Activated CD8-positive, alpha-beta memory T cell treated with anti-CD3 and anti-CD28 coated beads, Interleukin-2, amount 10 ng/mL, durations not matched to agents 7 days and 5 days (primary cell): ENCODE measurements around the gene SEPTIN1. TPM values are rescaled to one million over a fixed set of nuclear protein-coding genes. Genes with fewer than 3 reads are reported as not detected.
"Not testable (repeated sequence)": the region's sequence is repeated elsewhere in the genome, so short reads cannot be mapped to it uniquely, and the experiment has no call there.

Experiments
- ATAC-seq: fragments of 150-1000 bp; cut with Tn5 transposase; one replicate; pipeline ENCODE4 v1.10.0; 2021; ENCODE audit warnings: moderate library complexity
- CTCF ChIA-PET: fragments of 350-600 bp; sonication (Branson Sonifier 250); formaldehyde crosslinking; loops from one replicate; lab custom pipeline; 2021; ENCODE audit warnings: antibody characterized with exemption; lab: Charles Lee
- DNase-seq: peaks from one replicate; pipeline ENCODE4 v3.0.0-alpha.2; 2020
- H3K27ac Mint-ChIP-seq: one replicate; pipeline ENCODE4 v1.8.0; 2021; ENCODE audit warnings: mild to moderate bottlenecking, mixed read lengths
- H3K27me3 Mint-ChIP-seq: one replicate; pipeline ENCODE4 v1.8.0; 2021; ENCODE audit warnings: mixed read lengths
- H3K36me3 Mint-ChIP-seq: one replicate; pipeline ENCODE4 v1.8.0; 2021; ENCODE audit warnings: mild to moderate bottlenecking, mixed read lengths
- H3K4me1 Mint-ChIP-seq: one replicate; pipeline ENCODE4 v1.8.0; 2021; ENCODE audit warnings: mixed read lengths
- H3K4me3 Mint-ChIP-seq: one replicate; pipeline ENCODE4 v1.8.0; 2021; ENCODE audit warnings: mild to moderate bottlenecking, moderate library complexity, mixed read lengths
- H3K9me3 Mint-ChIP-seq: one replicate; pipeline ENCODE4 v1.8.0; 2022; ENCODE audit warnings: low read depth, mixed read lengths
- total RNA-seq, 2 experiments: library from RNA; stranded (reverse); gene quantifications; one replicate each; pipeline ENCODE4 v1.2.3, GENCODE V29; 2021

SEPTIN1 gene
- total RNA-seq, 2 experiments from 2014 or later: 259 to 278 TPM

- no peaks in the 10 kb centered on the region for H3K9me3 Mint-ChIP-seq
- peaks cover 52% of the 10 kb centered on the region for H3K4me1 Mint-ChIP-seq
- peak overlapping the region; percentile 41 for H3K4me3 Mint-ChIP-seq
- peak overlapping the region; percentile 14 for H3K27ac Mint-ChIP-seq
- ATAC-seq: no peak
- DNase-seq: no peak
- H3K36me3 Mint-ChIP-seq: peaks cover 8% of the 10 kb centered on the region
- H3K27me3 Mint-ChIP-seq: peaks cover 10% of the 10 kb centered on the region
- CTCF ChIA-PET: interaction anchor here (0.7 to 8.2 kb wide), 4 partner anchors 12 to 307 kb away, joined by 4 to 73 read pairs (median 14); partner anchors contain the start of genes SEPTIN1 and ZNF771
Observed at GRCh38 chr16:30397056-30397455, 14.7 kb upstream of the SEPTIN1 start.

- H3K27ac Mint-ChIP-seq: peak overlapping the region; percentile 14
- H3K4me1 Mint-ChIP-seq: peaks cover 50% of the 10 kb centered on the region
- H3K36me3 Mint-ChIP-seq, H3K27me3 Mint-ChIP-seq, DNase-seq, H3K9me3 Mint-ChIP-seq, ATAC-seq: not testable (repeated sequence)
- CTCF ChIA-PET: interaction anchor here (1.3 to 8.2 kb wide), 4 partner anchors 12 to 232 kb away, joined by 3 to 73 read pairs (median 15); partner anchors contain the start of genes SEPTIN1 and ZNF771
- peak overlapping the region; percentile 41 for H3K4me3 Mint-ChIP-seq
Observed at GRCh38 chr16:30396627-30397026, 14.3 kb upstream of the SEPTIN1 start.

GRCh38 chr16:30395992-30396585 is 13.7 kb upstream of the SEPTIN1 start:
- H3K4me3 Mint-ChIP-seq: peak overlapping the region; percentile 79

GRCh38 chr16:30395155-30395991 is 13.0 kb upstream of the SEPTIN1 start, which contains the start of gene ZNF48:
Gene ZNF48, plus strand, starts transcription at chr16:30395420. Its CDS starts 375 bp downstream, at chr16:30395795.
- peaks cover 2% of the 10 kb centered on the region for H3K27me3 Mint-ChIP-seq
- H3K36me3 Mint-ChIP-seq: peaks cover 8% of the 10 kb centered on the region
- CTCF ChIA-PET: interaction anchor here (0.7 to 8.2 kb wide), 7 partner anchors 9 to 252 kb away, joined by 3 to 73 read pairs (median 5); partner anchors contain the start of genes SEPTIN1 and ZNF771
- DNase-seq: peak; percentile 67
- ATAC-seq: peak; percentile 78
- H3K4me3 Mint-ChIP-seq: peak within 1 kb of the TSS; percentile 79
- peaks cover 44% of the 10 kb centered on the region for H3K4me1 Mint-ChIP-seq
- peak within 1 kb of the TSS; percentile 70 for H3K27ac Mint-ChIP-seq
- no peaks in the 10 kb centered on the region for H3K9me3 Mint-ChIP-seq

More at GRCh38 chr16:30395992-30396585, 13.7 kb upstream of the SEPTIN1 start:
- DNase-seq (no peak), ATAC-seq (no peak)
- peaks cover 48% of the 10 kb centered on the region for H3K4me1 Mint-ChIP-seq
- H3K36me3 Mint-ChIP-seq: peaks cover 8% of the 10 kb centered on the region
- peaks cover 5% of the 10 kb centered on the region for H3K27me3 Mint-ChIP-seq
- peak overlapping the region; percentile 54 for H3K27ac Mint-ChIP-seq
- H3K9me3 Mint-ChIP-seq: no peaks in the 10 kb centered on the region
- CTCF ChIA-PET: interaction anchor here (1.3 to 8.2 kb wide), 5 partner anchors 10 to 233 kb away, joined by 3 to 73 read pairs (median 10); partner anchors contain the start of genes SEPTIN1 and ZNF771

GRCh38 chr16:30394592-30395154 is 12.3 kb upstream of the SEPTIN1 start:
- DNase-seq (no peak), ATAC-seq (no peak)
- Mint-ChIP-seq H3K36me3 (peaks cover 8% of the 10 kb centered on the region), H3K9me3 (no peaks in the 10 kb centered on the region), H3K4me1 (peaks cover 39% of the 10 kb centered on the region), H3K4me3 (peak overlapping the region; percentile 77), H3K27ac (peak overlapping the region; percentile 70), H3K27me3 (no peaks in the 10 kb centered on the region)
- CTCF ChIA-PET: interaction anchor here (0.7 to 8.2 kb wide), 6 partner anchors 9 to 251 kb away, joined by 3 to 73 read pairs (median 8); partner anchors contain the start of genes SEPTIN1 and ZNF771

- ATAC-seq (no peak), DNase-seq (no peak)
- H3K9me3 Mint-ChIP-seq: no peaks in the 10 kb centered on the region
- peaks cover 43% of the 10 kb centered on the region for H3K4me1 Mint-ChIP-seq
- CTCF ChIA-PET: interaction anchor here (0.8 to 4.6 kb wide), 12 partner anchors 12 to 336 kb away, joined by 3 to 56 read pairs (median 7); partner anchors contain the start of genes SEPHS2, TBC1D10B, ZNF48 and ZNF771
- H3K27me3 Mint-ChIP-seq: no peaks in the 10 kb centered on the region
- H3K4me3 Mint-ChIP-seq: peak overlapping the region; percentile 91
- H3K36me3 Mint-ChIP-seq: peaks cover 17% of the 10 kb centered on the region
- H3K27ac Mint-ChIP-seq: peak overlapping the region; percentile 98
Observed at GRCh38 chr16:30383521-30383920, 1.2 kb upstream of the SEPTIN1 start.

GRCh38 chr16:30381291-30382041 is 895 bp downstream of the SEPTIN1 start:
- CTCF ChIA-PET: interaction anchor here (1.0 to 4.6 kb wide), 8 partner anchors 10 to 247 kb away, joined by 3 to 56 read pairs (median 4); partner anchors contain the start of genes TBC1D10B, ZNF48 and ZNF771

GRCh38 chr16:30380803-30381208 is 1.6 kb downstream of the SEPTIN1 start:
- DNase-seq: no peak
- no peaks in the 10 kb centered on the region for H3K27me3 Mint-ChIP-seq
- H3K4me1 Mint-ChIP-seq: peaks cover 51% of the 10 kb centered on the region
- H3K36me3 Mint-ChIP-seq: peaks cover 20% of the 10 kb centered on the region
- peak overlapping the region; percentile 91 for H3K4me3 Mint-ChIP-seq
- no peaks in the 10 kb centered on the region for H3K9me3 Mint-ChIP-seq
- ATAC-seq: no peak
- peak overlapping the region; percentile 98 for H3K27ac Mint-ChIP-seq
- CTCF ChIA-PET: interaction anchor here (1.6 to 4.6 kb wide), 2 partner anchors 10 to 26 kb away, joined by 6 to 56 read pairs; partner anchors contain the start of gene ZNF771

More at GRCh38 chr16:30381291-30382041, 895 bp downstream of the SEPTIN1 start:
- DNase-seq (peak; percentile 80), ATAC-seq (no peak)
- peak overlapping the region; percentile 91 for H3K4me3 Mint-ChIP-seq
- no peaks in the 10 kb centered on the region for H3K9me3 Mint-ChIP-seq
- peak overlapping the region; percentile 98 for H3K27ac Mint-ChIP-seq
- peaks cover 51% of the 10 kb centered on the region for H3K4me1 Mint-ChIP-seq
- H3K27me3 Mint-ChIP-seq: no peaks in the 10 kb centered on the region
- H3K36me3 Mint-ChIP-seq: peaks cover 20% of the 10 kb centered on the region

- H3K4me3 Mint-ChIP-seq: peak overlapping the region; percentile 91
- no peak for ATAC-seq
- no peaks in the 10 kb centered on the region for H3K9me3 Mint-ChIP-seq
- CTCF ChIA-PET: interaction anchor here (0.7 to 4.6 kb wide), 3 partner anchors 9 to 207 kb away, joined by 4 to 56 read pairs (median 6); partner anchors contain the start of gene ZNF771
- H3K27me3 Mint-ChIP-seq: no peaks in the 10 kb centered on the region
- no peak for DNase-seq
- H3K4me1 Mint-ChIP-seq: peaks cover 50% of the 10 kb centered on the region
- peaks cover 19% of the 10 kb centered on the region for H3K36me3 Mint-ChIP-seq
- H3K27ac Mint-ChIP-seq: peak overlapping the region; percentile 100
Observed at GRCh38 chr16:30380072-30380802, 2.1 kb downstream of the SEPTIN1 start.

- H3K4me1 Mint-ChIP-seq: peaks cover 48% of the 10 kb centered on the region
- H3K9me3 Mint-ChIP-seq: no peaks in the 10 kb centered on the region
- H3K4me3 Mint-ChIP-seq: peak overlapping the region; percentile 88
- DNase-seq (no peak), ATAC-seq (no peak)
- H3K27ac Mint-ChIP-seq: peak overlapping the region; percentile 100
- CTCF ChIA-PET: interaction anchor here (0.7 to 1.6 kb wide), 2 partner anchors 8 to 207 kb away, joined by 4 to 6 read pairs; no protein-coding TSS in a partner anchor
- H3K27me3 Mint-ChIP-seq: no peaks in the 10 kb centered on the region
- peaks cover 19% of the 10 kb centered on the region for H3K36me3 Mint-ChIP-seq
Observed at GRCh38 chr16:30379158-30379783, 3.1 kb downstream of the SEPTIN1 start.
